ENCODE measurements around the gene RCC1. TPM values are rescaled to one million over a fixed set of nuclear protein-coding genes. Genes with fewer than 3 reads are reported as not detected.

Gene RCC1
- total and polyA plus RNA-seq, 8 donors, result 6.7 to 116 (median 24.5) TPM

DNA sequence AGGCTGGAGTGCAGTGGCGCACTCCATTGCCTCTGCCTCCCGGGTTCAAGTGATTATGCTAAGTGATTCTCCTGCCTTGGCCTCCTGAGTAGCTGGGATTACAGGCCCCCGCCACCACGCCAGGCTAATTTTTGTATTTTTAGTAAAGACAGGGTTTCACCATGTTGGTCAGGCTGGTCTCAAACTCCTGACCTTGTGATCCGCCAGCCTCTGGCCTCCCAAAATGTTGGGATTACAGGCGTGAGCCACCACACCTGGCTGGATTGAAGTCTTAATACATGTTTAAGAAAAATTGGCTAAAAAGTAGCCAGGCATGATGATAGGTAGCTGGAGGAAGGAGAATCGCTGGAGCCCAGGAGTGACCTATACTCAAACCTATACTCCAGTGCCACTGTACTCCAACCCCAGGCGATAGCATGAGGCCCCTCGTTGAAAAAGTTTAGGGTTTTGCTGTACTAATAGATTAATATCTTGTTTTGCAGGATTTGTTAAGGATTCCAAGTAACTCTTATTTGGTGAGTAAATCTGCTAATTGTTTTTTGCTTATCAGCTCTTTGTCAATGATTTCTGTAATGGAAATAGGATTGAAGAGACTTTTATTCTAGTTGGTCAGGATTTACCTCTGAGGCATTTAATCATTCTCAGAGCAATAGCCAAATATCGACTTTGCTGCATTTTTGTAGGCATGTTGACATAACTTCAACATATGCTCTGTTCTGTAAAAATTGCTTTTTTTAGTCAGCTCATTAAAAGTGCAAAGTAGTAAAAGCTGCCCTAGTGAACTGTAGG, 2.0 kb downstream of the RCC1 start:
- peaks cover 42 to 53% (median 51%) of the 10 kb centered on the region in 4 donors for H3K36me3 ChIP-seq
- peak overlapping the region; percentile 72 to 90 (median 76) for H3K4me3 ChIP-seq
- no peaks in the 10 kb centered on the region for H3K9me3 ChIP-seq
- intact Hi-C loops (cut with DNase I; ENCODE audit: low total_unique reads), result loop anchor here (10.0 kb wide), 1 partner anchor 143 kb away; the partner anchor contains the start of gene PHACTR4
- DNase-seq, result no peak
- 15 to 32% (median 22%) methylated on average over 10 of the region's 10 CpGs for WGBS, 5 donors
- peaks cover 32 to 71% (median 50%) of the 10 kb centered on the region in 4 donors for H3K4me1 ChIP-seq
- TF ChIP-seq POLR2A (IDR thresholded peaks at IDR 0.05) (no peak), EP300 (IDR thresholded peaks at IDR 0.05) (no peak), POLR2AphosphoS5 (IDR thresholded peaks at IDR 0.05) (no peak)
- TF ChIP-seq, protein P1, sequence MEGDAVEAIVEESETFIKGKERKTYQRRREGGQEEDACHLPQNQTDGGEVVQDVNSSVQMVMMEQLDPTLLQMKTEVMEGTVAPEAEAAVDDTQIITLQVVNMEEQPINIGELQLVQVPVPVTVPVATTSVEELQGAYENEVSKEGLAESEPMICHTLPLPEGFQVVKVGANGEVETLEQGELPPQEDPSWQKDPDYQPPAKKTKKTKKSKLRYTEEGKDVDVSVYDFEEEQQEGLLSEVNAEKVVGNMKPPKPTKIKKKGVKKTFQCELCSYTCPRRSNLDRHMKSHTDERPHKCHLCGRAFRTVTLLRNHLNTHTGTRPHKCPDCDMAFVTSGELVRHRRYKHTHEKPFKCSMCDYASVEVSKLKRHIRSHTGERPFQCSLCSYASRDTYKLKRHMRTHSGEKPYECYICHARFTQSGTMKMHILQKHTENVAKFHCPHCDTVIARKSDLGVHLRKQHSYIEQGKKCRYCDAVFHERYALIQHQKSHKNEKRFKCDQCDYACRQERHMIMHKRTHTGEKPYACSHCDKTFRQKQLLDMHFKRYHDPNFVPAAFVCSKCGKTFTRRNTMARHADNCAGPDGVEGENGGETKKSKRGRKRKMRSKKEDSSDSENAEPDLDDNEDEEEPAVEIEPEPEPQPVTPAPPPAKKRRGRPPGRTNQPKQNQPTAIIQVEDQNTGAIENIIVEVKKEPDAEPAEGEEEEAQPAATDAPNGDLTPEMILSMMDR (IDR thresholded peaks at IDR 0.05), result no peak
- H3K27ac ChIP-seq, result peak overlapping the region in 4 of 5 donors; percentile 84 to 93 (median 90)
- H3K27me3 ChIP-seq, result no peaks in the 10 kb centered on the region

DNA sequence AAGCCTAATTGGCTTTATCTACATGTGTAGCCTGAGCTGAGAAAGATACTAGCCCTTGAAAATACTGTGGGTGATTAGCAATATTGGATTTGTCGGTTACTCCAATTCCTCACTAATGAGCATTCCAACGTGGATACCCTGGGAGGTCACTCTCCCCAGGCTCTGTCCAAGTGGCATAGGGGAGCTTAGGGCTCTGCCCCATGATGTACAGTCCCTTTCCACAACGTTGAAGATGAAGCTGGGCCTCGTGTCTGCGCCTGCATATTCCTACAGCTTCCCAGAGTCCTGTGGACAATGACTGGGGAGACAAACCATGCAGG, 2.6 kb downstream of the RCC1 start:
- H3K27ac ChIP-seq, result peak overlapping the region in 4 of 5 donors; percentile 84 to 93 (median 90)
- H3K4me1 ChIP-seq, result peaks cover 32 to 77% (median 50%) of the 10 kb centered on the region in 4 donors
- TF ChIP-seq POLR2AphosphoS5 (IDR thresholded peaks at IDR 0.05) (peak in 1 of 3 donors; percentile 12), EP300 (IDR thresholded peaks at IDR 0.05) (no peak)
- TF ChIP-seq, protein P1 (IDR thresholded peaks at IDR 0.05), result no peak
- WGBS, 5 donors, result 24 to 30% (median 25%) methylated on average over 5 of the region's 5 CpGs
- H3K4me3 ChIP-seq, result peak overlapping the region; percentile 72 to 90 (median 76)
- no peaks in the 10 kb centered on the region for H3K27me3 ChIP-seq
- intact Hi-C loops (cut with DNase I; ENCODE audit: low total_unique reads), result loop anchor here (10.0 kb wide), 1 partner anchor 144 kb away; the partner anchor contains the start of gene PHACTR4
- H3K36me3 ChIP-seq, result peaks cover 47 to 58% (median 57%) of the 10 kb centered on the region in 4 donors
- DNase-seq, result no peak
- H3K9me3 ChIP-seq, result no peaks in the 10 kb centered on the region

DNA sequence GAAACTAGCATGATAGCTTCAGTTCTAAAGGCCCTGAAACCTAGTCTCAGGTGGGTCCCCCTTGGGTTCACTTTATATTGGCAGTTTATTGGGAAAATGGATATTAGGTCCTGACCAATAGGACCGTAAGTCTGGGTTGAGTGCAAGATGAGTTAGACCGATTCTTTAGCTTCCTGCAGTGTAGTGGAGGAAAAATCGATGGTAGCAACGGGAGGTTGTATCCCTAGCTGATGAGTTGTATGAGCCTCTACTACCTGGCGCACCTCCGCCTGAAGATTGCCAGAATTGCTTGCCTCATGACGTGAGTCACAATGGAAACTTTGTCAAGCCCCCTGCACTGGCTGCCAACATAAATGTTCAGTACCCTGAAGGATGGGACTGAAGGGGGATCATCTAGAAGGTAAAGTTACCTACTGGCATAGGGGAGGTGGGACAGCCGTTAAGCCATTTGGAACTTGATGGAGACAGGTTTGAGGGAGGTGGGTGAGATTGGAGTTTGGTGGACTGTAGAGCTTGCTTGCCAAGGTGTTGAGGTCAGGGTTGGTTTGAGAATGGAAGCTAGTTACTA, 3.9 kb downstream of the RCC1 start:
- peak in 1 of 3 donors; percentile 69 for TF ChIP-seq POLR2AphosphoS5 (IDR thresholded peaks at IDR 0.05)
- TF ChIP-seq POLR2A (IDR thresholded peaks at IDR 0.05), result no peak
- H3K27me3 ChIP-seq, result no peaks in the 10 kb centered on the region
- peaks cover 32 to 78% (median 50%) of the 10 kb centered on the region in 4 donors for H3K4me1 ChIP-seq
- no peak for DNase-seq
- peaks cover 56 to 72% (median 71%) of the 10 kb centered on the region in 4 donors for H3K36me3 ChIP-seq
- 53 to 73% (median 66%) methylated on average over 8 of the region's 8 CpGs for WGBS, 5 donors
- intact Hi-C loops (cut with DNase I; ENCODE audit: low total_unique reads), result loop anchor here (10.0 kb wide), 1 partner anchor 145 kb away; the partner anchor contains the start of gene PHACTR4
- H3K9me3 ChIP-seq, result no peaks in the 10 kb centered on the region
- H3K27ac ChIP-seq, result peak overlapping the region; percentile 59 to 93 (median 88)
- H3K4me3 ChIP-seq, result peak overlapping the region in 3 of 4 donors; percentile 4 to 90 (median 77)

DNA sequence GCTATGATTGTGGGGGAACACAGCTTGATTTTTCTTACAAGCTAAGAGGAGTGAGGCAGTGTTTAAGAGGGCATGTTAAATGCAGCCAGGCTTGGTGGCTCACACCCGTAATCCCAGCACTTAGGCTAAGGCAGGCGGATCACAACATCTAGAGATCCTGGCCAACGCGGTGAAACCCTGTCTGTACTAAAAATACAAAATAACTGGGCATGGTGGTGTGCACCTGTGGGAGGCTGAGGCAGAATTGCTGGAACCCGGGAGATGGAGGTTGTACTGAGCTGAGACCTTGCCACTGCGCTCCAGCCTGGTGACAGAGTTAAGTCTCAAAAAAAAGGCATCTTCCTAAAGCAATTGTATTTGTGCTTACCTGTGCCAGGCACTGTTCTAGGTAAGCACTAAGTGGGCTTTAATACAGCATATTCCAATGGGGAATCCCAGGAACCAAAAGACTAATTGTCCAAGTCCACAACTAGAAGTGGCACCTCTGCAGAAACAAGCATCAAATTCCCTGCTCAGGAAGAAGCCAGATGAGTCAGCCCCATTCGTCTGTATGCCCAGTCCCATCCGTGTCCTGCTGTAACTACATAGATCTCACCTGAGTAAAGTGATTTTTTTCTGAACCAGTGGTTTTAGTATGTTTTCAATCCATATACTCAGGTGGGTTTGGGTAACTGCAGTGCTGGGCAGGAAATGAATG, 4.6 kb downstream of the RCC1 start:
- Histone ChIP-seq H3K36me3 (peaks cover 56 to 78% (median 77%) of the 10 kb centered on the region in 4 donors), H3K4me3 (peak overlapping the region in 3 of 4 donors; percentile 4 to 90 (median 77))
- 54 to 71% (median 67%) methylated on average over 8 of the region's 8 CpGs for WGBS, 5 donors

More for the DNA sequence above, 4.6 kb downstream of the RCC1 start:
- Histone ChIP-seq H3K27ac (peak overlapping the region; percentile 59 to 93 (median 88)), H3K27me3 (no peaks in the 10 kb centered on the region), H3K9me3 (no peaks in the 10 kb centered on the region), H3K4me1 (peaks cover 32 to 72% (median 47%) of the 10 kb centered on the region in 4 donors)
- no peak for DNase-seq
- TF ChIP-seq POLR2A (IDR thresholded peaks at IDR 0.05), result peak in 1 of 4 donors; percentile 18
- TF ChIP-seq EP300 (IDR thresholded peaks at IDR 0.05), result no peak
- no peak for TF ChIP-seq POLR2AphosphoS5 (IDR thresholded peaks at IDR 0.05)
- TF ChIP-seq, protein P1 (IDR thresholded peaks at IDR 0.05), result no peak
- intact Hi-C loops (cut with DNase I; ENCODE audit: low total_unique reads), result no loop called here

Data from stomach (tissue), 9 donors.